ENCODE results near the gene NOP56.

GRCh38 chr20:2695206-2695983, 43.0 kb downstream of the NOP56 start:
- no peak for TF ChIP-seq EZH2 (IDR thresholded peaks at IDR 0.05; ENCODE audit: borderline replicate concordance, insufficient read depth, low read depth, low read length, poor library complexity, severe bottlenecking)
- TF ChIP-seq CTCF (IDR thresholded peaks at IDR 0.05) = no peak

All from B cell (primary cell).